IPS-NIHi11 (cell line): ENCODE data around the gene XRCC3.
A peak's percentile ranks its signal among the peaks of the same experiment; 100 is the strongest.

Experiments used
- DNase-seq: peaks from one replicate; pipeline ENCODE4 v3.0.0; 2012; ENCODE audit warnings: mixed read lengths, low spot score

Gene XRCC3

DNA sequence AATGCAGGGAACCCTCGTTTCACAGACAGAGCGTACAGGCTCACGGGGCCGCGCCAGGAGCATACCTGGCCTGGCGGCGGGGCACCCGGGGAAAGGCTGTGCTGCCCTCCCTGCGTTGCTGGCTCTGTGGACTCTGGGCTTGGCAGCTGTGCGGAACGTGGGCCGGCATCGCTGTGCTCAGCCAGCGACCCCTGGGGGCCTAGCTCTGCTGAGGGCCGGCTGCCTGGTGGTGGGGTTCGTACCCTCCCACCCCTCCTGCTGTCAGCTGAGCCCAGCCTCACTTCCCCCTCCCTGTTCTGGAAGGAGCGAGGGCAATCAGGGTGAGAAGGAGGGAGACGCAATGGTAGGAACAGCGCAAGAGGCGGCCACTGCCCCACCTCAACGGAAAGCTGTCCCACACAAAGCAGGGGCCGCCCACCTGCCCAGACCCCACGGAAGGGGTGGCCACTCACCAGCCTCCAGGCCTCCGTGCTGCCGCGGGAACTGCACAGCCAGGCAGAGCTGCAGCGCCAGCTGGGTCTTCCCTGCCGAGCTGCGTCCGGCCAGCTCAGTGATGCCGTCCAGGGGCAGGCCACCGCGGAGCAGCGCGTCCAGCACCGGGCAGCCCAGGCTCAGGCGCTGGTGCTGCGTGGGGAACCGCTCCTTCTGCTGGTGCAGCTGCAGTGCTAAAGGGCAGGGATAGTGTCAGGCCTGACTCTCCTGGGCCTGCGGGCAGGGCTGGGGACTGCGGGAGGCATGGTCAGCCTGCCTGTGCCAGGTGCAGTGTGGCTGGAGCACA is 8.5 kb downstream of the XRCC3 start:
- DNase-seq = no peak

DNA sequence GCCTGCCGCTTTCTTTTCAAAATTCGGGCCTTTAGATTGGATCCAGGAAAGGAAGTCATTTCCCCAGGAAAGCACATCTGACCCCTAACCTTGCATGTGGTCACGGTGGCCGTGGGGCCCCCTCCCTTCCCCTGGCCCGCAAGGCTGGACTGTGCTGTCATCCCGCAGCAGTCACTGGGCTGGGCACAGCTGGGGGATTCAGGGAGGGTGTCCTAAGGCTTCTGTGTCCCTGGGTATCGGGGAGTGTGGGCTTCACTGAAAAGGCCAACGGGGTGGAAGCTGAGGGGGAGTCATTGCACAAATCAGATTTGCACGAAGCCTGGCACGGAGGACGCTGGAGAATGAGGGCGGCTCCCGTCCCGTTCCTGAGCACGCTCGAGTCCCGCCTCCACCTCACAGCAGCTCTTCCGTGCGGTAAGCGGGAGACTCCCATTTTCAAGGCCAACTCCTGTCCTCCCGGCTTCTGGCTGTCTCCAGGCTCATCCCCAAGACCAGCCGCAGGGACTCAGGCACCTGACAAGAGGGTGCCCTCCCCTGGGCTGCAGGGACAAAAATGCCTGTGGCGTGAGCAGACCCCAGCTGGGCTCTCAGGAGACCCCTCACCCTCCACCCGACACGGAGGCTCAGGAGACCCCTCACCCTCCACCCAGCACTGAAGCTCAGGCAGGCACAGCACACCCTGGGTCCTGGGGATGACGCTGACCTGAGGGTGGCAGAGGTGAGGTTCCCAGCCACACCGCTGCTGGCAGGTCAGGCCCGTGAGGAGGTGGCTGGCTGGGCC is 9.6 kb downstream of the XRCC3 start:
- DNase-seq = no peak

DNA sequence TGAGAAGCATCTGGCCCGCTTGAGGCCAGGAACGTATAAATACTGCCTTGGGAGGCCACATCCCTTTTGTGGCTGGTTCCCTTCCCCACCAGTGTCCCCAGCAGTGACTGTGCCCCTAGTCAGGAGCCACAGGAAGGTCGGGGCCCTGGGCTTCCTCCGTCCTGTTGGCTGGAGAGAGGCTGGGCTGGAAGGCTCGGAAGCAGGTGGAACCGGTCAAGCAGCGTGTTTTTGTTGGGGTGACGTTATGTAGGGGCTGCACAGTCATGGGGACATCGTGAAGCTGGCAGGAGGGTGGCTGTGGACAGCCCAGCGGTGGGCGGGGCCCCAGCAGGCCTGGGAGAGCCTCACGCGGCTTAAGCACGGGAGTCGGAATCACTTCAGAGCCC is 10.1 kb downstream of the XRCC3 start:
- DNase-seq = no peak

DNA sequence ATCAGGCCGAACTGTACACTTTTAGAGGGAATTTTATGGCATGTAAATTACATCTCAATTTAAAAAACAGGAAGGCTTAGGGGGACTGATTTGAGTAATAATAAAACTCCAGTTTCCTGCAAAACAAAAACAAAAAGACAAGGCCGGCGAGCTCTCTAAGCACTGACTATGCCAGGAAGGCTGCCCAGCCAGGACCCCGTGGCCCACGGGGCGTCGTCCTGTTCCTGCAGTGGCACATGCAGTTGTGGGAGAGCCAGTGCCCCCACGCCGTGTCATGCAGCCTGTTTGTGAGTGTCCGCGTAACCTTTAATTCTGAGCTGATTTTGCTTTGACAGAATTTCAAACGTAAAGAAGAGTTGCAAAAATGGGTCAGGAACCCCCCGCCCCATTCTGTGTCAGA is 10.5 kb downstream of the XRCC3 start:
- no peak for DNase-seq

DNA sequence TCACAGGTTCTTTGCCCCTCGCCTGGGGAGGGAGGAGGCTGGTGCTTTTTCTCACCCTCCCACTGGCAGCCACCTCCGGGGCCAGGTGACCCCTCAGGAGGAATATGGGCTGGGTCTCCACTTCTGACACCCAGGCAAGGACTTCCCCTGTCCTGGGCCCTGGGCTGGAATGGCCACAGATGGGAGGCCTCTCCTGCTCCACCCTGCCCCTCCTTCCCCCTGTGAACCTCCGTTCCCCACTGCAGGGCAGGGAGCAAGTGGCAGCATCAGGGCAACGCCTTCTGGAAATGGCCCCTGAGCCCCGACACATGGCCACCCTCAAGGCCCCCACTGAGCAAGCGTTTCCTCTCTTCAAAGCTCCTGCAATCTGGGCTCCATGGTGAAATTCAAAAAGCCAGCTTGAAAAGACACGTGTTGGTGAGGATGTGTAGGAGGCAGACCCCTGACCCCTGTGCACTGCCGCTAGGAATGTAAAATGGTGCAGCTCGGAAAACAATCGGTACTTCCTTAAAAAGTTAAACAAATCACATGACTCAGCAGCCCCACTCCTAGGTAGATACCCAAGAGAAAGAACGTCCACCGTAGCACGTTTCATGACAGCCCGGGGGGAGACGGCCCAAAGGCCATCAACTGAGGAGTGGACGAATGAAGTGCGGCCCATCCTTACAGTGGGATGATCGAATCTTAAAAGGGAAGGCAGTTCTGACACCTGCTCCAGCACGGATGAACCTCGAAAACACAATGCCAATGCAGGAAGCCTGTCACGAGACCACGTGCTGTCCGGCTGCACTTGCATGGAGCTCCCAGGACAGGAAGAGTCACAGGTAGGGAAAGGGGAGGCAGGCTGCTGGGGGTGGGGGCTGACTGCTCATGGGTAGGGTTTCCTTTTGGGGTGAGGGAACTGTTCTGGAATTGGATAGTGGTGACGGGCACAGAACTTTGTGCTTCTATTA is 11.5 kb downstream of the XRCC3 start:
- no peak for DNase-seq

DNA sequence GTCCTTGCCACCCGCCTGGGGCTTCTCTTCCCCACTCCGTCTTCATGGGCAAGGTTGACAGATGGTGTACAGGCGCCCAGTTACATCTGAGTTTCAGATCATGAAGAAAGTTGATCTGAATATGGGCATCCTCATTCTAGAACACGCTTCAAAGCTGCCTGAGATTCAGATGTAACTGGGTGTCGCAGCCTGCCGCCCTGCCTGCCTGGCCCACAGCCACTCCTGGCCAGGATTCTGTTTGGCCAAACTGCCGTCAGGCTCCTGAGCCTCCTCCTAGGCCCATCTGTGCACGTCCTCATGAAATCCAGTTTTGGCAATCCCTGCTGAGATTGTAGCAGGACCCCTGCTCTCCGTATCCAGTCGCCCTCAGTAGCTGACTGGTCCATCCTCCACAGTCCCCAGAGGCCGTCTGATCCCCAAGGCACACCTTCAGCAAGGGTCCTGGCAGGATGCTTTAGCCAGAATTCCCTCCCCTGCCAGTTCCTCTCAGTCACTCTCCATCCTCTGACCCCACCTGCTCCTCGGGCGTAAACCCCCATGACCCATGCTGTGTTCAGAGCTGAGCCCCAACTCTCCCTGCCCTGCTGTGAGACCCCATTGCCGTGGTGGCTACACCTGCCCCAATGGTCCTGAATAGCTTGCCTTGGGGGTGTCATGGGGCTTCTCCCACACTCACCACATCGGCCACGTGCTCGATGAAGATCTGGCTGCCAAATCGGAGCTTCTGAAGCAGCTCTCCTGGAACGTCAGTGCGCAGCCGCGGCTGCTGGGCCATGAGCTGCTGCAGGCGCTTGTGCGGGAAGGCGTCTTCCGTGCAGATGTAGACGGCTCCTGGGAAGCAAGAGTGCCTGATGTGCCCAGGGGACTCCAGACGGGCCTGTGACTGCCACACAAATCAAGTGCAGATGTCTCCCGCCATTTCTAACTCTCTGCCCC is 12.5 kb downstream of the XRCC3 start:
- DNase-seq = no peak

DNA sequence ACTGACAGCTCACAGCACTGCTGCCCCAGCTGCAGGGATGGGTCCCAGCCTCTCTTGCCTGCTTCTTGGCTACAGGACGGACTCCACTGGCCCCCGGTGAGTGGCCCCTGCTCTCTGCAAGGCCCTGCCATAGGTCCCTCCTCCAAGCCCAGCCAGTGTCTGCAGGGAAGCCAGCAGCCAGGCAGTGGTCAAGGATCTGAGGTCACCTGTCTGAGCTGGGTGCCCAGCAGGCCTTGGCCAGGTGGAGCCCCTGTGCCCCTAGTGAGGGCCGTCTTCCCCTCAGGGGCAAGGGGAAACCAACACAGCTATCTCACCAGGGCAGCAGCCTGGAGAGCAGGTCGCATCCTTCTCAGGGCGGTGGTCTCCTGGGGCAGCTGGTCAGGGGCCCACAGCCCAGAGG is 13.2 kb downstream of the XRCC3 start:
- DNase-seq = no peak

DNA sequence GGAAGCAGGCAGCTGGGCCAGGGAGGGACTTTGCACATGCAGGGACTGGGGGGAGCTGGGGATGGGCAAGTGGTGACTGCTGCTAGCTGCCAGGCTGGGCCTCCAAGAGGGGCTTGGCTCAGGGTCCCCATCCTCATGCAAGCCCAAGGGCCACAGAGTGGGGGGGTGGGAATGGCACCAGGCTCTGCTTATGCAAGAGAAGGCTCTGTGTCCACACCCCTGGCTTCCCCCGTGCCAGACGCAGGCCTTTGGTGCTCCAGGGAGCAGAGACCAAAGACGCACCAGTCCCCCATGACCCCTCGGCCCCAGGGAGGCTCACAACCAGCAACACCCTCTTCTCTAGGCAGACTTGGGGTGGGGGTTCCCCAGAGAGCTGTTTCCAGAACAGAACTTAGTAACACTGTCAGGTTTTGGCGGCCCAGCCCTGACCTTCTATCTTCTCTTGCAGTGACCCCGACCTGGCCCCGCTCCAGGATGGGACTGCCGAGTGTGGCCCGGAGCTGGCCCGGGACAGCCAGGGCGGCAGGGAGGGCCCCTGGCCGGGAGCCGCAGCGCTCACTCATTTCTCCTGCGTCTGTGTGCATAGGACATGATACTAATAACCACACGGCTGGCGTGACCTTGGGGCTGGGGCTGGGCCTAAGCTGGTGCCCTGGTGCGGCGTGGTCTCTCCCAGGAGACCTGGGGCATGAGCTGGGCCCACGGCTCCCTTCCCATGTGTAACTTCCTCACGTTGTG is 14.3 kb downstream of the XRCC3 start:
- no peak for DNase-seq

DNA sequence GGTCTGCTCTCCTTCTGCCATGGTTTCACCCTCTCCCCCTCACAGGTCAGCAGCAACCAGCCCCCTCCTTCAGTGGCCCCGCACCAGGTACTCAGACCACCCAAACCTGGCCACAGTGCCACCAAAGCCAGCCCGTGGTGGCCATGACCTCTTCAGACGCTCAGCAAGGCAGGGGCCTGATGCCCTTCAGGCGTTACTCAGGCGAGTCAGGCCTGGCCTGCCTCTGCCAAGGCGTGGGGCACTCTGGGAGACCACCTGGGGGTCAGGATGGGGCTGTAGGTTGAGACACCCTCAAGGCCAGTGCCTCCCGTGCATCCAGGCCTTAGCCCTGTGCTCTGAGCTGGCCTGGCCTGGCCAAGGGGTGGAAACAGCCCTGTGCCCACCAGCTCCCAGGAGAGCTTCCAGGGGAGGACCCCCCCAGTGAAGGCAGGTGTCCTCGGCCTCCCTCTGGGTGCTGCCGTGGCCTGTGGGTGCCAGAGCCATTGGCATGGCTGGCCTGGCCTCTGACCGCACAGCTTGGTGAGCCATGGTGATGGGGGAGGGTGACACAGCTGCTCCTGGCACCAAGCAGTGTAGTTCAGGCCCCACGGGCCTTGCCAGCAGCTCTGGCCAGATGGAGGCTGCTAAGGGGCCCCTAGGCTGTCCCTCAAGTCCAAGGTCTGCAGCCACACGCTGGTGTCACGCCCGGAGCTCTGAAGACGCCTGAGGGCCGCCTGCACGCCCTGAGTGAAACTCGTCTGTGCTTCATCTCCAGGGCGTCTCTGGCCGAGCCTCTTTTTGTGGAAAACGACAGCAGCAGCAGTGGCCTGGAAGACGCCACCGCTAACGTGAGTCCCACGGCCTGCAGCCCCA is 15.1 kb downstream of the XRCC3 start:
- no peak for DNase-seq

DNA sequence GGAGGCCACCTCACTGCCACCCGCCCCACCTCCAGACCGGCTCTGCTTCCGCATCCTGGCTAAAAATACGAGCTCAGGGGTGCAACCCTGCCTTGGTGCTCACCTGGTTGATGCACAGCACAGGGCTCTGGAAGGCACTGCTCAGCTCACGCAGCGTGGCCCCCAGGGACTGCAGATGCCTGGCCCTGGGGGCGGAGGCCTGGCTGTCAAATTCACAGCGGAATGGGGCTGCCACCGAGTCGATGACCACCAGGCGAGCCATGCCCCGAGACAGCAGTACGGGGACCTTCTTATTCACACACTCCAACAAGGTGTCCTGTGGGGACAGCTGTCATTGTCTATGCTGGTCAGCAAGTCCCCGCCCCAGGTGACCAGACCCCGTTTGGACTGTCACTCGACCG is 16.0 kb downstream of the XRCC3 start:
- DNase-seq = no peak

DNA sequence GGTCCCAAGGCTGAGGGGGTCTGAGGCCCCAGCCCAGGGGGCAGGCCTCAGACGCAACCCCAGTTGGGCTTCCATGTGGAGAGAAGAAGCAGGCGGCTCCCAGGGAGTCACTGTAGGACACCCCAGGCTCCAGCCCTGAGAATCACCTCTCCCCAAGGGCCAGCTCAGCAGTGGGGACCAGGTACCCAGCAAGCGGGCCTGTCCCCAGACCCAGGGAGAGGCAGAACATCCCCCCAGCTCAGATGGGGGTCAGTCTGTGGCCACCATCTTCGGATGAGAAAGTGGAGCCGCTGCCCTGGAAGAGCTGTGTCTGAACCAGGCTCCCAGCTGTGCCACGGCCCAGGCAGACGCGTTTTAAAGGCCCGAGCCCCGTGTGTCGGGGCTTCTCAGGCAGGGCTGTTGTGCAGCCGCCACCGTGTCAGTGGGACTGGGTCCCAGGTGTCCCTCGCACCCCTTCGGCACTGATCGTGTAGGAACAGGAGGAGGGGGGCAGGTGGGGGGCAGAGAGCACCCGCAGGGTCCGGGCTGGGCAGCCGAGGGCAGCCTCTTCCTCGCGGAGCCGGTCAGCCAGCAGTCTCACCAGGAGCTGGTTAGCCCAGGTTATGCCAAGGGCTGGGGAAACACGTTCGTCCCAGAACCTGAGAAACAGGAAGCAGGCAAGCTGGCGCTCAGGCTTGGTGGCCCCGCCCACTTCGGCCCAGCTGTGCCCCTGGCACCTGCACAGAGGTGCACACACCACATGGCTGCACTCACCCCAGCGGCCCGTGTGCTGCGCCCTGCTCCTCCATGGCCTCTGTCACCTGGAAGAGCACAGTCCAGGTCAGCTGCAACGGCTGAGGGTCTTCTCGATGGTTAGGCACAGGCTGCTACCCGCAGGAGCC is 16.6 kb downstream of the XRCC3 start:
- peak; percentile 58 for DNase-seq

DNA sequence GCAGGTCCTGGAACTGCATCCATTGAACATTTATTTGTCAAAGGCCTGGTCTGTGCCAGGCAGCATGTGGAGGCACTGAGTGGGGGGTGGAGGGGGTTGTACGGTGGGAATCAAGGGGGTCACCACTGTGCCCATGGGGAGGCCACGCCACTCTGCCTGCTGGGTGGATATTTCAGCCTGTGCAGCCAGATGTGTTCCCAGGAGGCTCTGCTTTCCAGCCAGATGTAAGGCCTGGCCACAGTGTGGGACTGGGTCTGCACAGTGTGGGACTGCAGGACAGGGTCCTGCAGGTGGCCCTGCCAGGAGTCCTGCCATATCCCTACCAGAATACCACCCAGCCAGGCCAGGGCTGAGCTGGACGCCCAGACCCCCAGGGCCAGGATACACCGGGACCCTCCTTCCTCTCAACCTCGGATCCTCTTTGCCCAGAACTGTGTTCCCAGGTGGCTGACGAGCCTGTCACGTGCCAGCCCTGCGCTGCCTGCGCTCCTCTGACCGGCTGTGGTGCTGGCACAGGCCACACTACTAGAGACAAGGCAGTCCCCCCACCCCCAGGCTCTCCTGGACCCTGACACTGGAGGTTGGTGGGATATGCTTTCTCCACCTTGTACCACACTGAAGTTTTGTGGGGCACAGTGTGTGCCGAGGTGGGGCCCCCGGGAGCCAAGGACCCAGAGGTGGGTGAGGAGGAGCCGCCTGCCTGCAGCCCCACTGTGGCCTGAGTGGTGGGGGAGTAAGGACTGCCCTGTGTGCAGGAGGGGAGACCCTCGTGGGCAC is 17.5 kb downstream of the XRCC3 start:
- no peak for DNase-seq

DNA sequence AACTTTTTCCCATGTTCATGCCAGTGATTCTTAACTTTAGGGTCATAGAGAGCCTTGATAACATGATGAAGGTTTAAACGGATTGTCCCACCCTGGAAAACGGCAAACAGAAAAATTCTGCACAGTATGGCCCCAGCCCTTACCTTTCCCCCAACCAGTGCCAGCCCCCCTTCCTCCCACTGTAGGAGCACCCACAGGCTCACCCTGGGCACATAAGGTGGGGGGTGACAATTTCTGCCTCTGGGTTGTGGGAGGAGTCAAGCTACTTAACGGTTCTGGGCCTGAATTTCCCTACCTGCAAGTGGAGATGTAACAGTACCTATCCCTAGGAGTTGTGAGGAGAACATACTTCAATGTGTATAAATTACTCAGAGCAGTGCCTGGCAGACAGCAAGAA is 18.0 kb downstream of the XRCC3 start:
- no peak for DNase-seq

DNA sequence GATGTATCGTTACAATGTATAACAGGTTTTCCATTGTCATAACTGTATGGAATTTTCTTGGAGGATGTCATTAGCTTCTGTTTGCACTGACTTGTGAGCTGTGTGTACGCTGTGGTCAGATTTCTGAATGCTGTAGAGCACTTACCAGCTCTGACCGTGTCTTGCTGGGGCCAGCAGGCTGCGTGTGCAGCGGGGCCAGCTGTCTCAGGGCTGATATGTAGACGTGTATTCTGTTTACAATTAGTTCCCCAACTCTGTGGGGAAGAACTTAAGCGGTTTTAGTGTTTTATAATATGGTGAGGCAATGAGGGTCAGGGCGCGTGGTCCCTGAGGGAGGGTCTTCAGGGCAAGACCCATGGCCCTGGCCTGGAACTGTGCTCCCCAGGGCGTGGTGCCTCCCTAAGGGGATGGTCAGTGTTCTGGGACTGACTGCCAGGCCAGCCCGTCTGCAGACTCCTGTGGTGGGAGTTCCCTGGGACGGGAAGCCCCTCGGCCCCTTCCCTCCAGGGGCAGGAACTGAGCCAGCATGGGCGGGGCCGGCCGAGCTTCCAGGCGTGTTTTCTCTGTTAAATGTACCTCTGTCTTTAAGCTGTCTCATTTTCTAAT is 18.7 kb downstream of the XRCC3 start:
- peak; percentile 40 for DNase-seq

DNA sequence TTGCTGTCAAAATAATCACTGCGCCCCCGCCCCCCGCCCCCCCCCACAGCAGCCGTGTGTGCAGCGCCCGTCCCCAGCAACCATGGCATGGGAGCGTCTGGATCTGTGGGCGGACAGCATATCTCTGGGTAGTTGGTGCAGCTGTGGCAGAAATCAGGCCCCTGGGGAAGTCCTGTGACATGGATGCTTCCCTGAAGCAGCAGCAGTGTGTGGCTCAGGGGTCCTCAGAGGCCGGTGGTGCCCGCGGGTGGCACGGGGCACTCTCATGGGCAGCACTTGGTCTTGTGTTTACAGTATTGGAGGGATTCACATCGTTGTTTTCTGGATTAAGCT is 19.2 kb downstream of the XRCC3 start:
- DNase-seq = no peak

DNA sequence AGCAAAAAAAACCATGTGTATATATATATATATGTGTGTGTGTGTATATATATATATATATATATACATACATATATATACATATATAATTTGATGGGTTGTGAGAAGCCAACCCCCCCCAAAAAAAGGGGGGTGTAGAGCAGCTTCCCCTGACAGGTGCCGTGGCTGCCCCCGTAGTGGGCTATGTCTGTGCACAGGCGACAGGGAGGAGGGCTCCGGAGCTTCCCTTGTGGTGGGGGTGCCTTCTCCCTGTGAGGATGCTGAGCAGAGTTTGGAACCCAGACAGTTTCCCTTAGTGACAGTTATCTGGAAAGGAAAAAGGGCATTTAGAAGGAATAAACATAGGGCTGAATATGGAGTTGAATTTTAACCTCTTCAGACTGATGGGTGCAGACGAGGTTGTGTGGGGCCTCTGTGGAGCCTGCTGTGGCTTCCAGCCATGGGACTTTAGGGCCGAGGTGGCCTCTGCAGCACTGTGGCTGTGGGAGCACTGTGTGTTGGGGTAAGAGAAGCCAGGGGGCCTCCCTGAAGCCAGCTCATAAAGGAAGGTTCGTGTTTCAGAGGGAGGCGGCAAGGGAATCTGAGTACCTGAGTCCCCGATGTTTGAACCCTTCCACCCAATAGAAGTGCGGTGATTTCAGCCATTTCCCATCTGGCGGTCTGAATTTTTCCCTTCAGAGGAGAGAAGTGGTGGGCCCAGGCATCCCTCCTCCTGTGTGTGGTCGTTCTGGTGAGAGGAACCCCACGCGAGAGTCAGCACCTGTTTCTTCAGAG is 19.8 kb downstream of the XRCC3 start:
- no peak for DNase-seq

DNA sequence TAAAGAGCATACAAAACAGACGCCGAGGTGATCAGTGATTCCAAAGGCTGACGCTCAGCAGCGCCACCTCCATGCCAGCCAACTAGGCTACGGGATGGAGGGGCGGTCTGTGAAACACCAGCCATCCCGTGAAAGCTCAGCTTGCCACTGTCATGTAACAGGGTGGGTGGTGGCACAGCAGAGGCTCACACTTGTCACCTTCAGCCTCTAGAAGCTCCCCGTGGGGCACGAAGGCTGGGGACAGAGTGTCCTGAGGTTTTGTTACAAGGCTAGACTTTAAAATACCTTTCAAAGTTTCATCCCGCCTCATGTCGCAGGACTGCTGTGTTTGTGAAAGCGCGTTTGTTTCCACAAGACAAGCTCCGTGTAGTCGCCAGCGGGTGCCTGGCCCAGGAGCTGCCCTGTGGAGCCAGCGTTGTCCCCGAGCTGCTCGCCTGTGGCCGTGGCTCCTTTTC is 20.7 kb downstream of the XRCC3 start:
- DNase-seq = no peak
